Fibroblast of mammary gland (primary cell): ENCODE results near the gene CEBPZOS.

Experiments used
- DNase-seq: peaks from one replicate; pipeline ENCODE4 v3.0.0-alpha.2; 2010; ENCODE audit warnings: low read depth
- H3K4me3 ChIP-seq: 2 replicates; pipeline ENCODE4 v1.5.1; 2011; ENCODE audit warnings: low read depth, mild to moderate bottlenecking, low read length, moderate library complexity; ENCODE audit not compliant: control insufficient read depth
- CTCF ChIP-seq: conservative IDR thresholded peaks from 2 replicates; pipeline ENCODE4 v1.5.1; 2011; ENCODE audit warnings: low read depth, low read length, inconsistent platforms; ENCODE audit not compliant: control insufficient read depth, insufficient read depth

Gene CEBPZOS

GRCh38 chr2:37196320-37197195 is at the start of gene CEBPZOS:
Gene CEBPZOS, plus strand, starts transcription at chr2:37196496. Its CDS starts 3,209 bp downstream, at chr2:37199705.
- H3K4me3 ChIP-seq: peak within 1 kb of the TSS; percentile 84
- peak; percentile 78 for DNase-seq
- no peak for TF ChIP-seq CTCF

- no peak for DNase-seq
- no peak overlapping the region for H3K4me3 ChIP-seq
- TF ChIP-seq CTCF: no peak
Observed at GRCh38 chr2:37148325-37148724, 48.0 kb upstream of the CEBPZOS start.

GRCh38 chr2:37149626-37150322 is 46.5 kb upstream of the CEBPZOS start:
- no peak overlapping the region for H3K4me3 ChIP-seq
- DNase-seq: no peak
- no peak for TF ChIP-seq CTCF

GRCh38 chr2:37153224-37153623 is 43.1 kb upstream of the CEBPZOS start:
- no peak overlapping the region for H3K4me3 ChIP-seq
- TF ChIP-seq CTCF: no peak
- no peak for DNase-seq

- no peak for TF ChIP-seq CTCF
- H3K4me3 ChIP-seq: no peak overlapping the region
- DNase-seq: no peak
Observed at GRCh38 chr2:37154785-37155184, 41.5 kb upstream of the CEBPZOS start.

- H3K4me3 ChIP-seq: peak overlapping the region; percentile 74
- no peak for TF ChIP-seq CTCF
Observed at GRCh38 chr2:37156071-37156856, 40.0 kb upstream of the CEBPZOS start.

More at GRCh38 chr2:37156071-37156856, 40.0 kb upstream of the CEBPZOS start:
- peak; percentile 46 for DNase-seq
